Hair follicular keratinocyte (primary cell): Measurements from ENCODE around the gene GNAS-AS1. TPM values are rescaled to one million over a fixed set of nuclear protein-coding genes. Genes with fewer than 3 reads are reported as not detected.

Experiments used
- total RNA-seq: library from RNA; depleted of rRNA; stranded (reverse); fragments of >200 nt; gene quantifications from 2 replicates; pipeline ENCODE4 v1.2.3, GENCODE V29; 2015

Gene GNAS-AS1
- total RNA-seq, result 0.62 and 1.6 TPM in 2 replicates

DNA sequence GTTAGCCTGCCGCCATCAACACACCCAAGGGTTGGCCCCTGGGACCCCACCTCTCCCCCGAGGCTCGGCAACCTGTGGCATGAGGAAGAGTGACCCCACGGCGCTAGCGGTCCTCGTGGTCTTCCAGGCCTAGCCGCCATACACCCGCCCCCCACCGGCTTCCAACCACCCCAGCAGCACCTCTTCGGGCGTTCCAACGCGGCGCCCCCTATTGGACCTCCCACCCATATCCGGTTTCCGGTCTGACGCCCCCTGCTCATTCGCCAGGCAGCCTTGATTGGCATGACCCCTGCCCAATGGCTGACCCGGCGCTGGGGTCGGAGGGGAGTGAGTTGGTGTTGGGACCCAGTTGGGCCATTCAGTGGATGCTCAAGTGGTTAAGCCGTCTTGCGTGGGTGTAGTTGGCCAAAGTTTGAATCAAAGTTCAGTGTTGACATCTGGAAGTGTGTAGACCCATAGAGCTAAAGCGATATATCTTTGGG lies at the start of gene GNAS-AS1:
GNAS-AS1 (minus strand) TSS at position 210 of the 482 bp plus-strand sequence.

DNA sequence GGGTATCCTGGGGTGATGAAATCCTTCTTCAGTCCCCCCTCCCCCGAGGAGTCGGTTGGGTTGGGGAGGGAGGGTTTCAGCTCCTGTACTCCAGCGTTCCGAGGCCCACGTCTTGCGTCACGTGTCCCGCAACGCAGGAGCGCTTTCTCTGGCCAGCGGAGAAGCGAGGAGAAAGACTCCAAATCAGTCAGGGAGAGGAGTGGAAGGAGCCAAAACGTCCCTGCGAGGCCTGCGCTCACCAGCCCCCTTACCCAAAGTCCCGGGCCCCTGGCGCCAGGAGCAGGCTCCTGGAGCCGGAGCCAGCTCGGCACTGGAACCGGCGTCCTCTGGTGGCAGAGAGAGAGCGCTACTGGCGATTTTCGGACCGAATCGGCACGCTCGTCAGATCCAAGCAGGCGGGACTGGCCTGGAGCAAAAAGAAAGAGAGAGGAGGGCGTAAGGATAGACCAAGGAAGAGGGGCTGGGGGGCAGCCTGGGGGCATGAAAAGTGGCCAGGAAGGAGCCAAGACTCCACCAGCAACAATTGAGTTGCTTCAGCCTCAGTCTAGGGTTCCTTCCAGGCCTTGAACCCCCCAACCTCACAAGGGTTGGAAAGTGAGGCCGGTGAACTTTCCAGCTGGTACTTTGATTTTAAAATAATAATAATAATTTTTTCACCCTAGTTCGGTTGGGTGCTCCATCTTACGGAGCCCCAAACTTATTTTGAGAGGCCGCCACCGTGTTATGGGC lies 2.0 kb upstream of the GNAS-AS1 start, which contains the start of gene GNAS:
GNAS (plus strand) TSS at position 174 of the 729 bp plus-strand sequence.

Other genes starting within 250 kb of the GNAS-AS1 start
- 15.7 and 25.8 TPM in 2 replicates for gene STX16, start 199.6 kb downstream of the GNAS-AS1 start, total RNA-seq
- gene NPEPL1, start 158.1 kb downstream of the GNAS-AS1 start, total RNA-seq, result 12.3 and 13.7 TPM in 2 replicates
- gene GNAS, start 1.8 kb upstream of the GNAS-AS1 start, total RNA-seq, result 475 and 594 TPM in 2 replicates
- 45.6 and 66.3 TPM in 2 replicates for gene NELFCD, start 130.4 kb upstream of the GNAS-AS1 start, total RNA-seq
- 123 and 138 TPM in 2 replicates for gene CTSZ, start 156.4 kb upstream of the GNAS-AS1 start, total RNA-seq
- gene TUBB1, start 168.5 kb upstream of the GNAS-AS1 start, total RNA-seq, result not detected in 2 replicates
- 35.5 and 38.2 TPM in 2 replicates for gene ATP5F1E, start 181.4 kb upstream of the GNAS-AS1 start, total RNA-seq
- gene PRELID3B, start 191.9 kb upstream of the GNAS-AS1 start, total RNA-seq, result 65.5 and 83.8 TPM in 2 replicates